ENCODE measurements around the gene CACNB2.

DNA sequence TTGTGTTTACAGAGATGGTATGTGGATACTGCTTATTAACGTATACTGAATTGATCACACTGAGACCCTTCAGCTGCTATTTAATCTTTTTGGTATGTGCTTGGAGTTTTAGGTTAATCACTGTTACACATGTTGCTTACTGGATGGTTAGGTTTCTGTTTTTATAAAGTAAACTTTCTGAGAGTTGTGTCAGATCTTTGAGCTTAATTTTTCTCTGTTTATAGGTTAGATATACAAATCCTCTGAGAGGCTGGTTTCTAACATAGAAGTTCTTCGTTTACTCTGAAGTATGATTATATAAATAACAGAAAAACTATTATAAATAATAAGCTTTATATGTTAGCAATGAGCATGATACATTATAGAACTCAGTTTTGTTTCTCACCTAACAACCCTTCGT, 388.1 kb downstream of the CACNB2 start:
- TF ChIP-seq, protein P1, sequence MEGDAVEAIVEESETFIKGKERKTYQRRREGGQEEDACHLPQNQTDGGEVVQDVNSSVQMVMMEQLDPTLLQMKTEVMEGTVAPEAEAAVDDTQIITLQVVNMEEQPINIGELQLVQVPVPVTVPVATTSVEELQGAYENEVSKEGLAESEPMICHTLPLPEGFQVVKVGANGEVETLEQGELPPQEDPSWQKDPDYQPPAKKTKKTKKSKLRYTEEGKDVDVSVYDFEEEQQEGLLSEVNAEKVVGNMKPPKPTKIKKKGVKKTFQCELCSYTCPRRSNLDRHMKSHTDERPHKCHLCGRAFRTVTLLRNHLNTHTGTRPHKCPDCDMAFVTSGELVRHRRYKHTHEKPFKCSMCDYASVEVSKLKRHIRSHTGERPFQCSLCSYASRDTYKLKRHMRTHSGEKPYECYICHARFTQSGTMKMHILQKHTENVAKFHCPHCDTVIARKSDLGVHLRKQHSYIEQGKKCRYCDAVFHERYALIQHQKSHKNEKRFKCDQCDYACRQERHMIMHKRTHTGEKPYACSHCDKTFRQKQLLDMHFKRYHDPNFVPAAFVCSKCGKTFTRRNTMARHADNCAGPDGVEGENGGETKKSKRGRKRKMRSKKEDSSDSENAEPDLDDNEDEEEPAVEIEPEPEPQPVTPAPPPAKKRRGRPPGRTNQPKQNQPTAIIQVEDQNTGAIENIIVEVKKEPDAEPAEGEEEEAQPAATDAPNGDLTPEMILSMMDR (IDR thresholded peaks at IDR 0.05), result no peak
- no peak for TF ChIP-seq TCF7L2 (IDR thresholded peaks at IDR 0.05; ENCODE audit: low read depth, low read length)
- TF ChIP-seq POLR2AphosphoS5 (IDR thresholded peaks at IDR 0.05; ENCODE audit: low read depth, low read length), result no peak
- TF ChIP-seq REST (IDR thresholded peaks at IDR 0.05; ENCODE audit: insufficient read depth in 1 of 2, low read depth in 2 of 2, low read length in 1 of 2), result no peak
- TF ChIP-seq SIN3A (IDR thresholded peaks at IDR 0.05; ENCODE audit: borderline replicate concordance, insufficient read depth, low read depth, low read length), result no peak

Measured in Panc1 (cell line).